D721Med (cell line): ENCODE data around the gene DIO2.

Experiments used
- DNase-seq: peaks from one replicate; pipeline ENCODE4 v3.0.0; 2011; ENCODE audit warnings: low spot score; ENCODE audit not compliant: insufficient read length
- FAIRE-seq: peaks from 2 replicates; lab custom pipeline; 2011; peaks lifted over from hg19 to GRCh38; lab: Jason Lieb, UNC
- CTCF ChIP-seq: IDR thresholded peaks from 2 replicates; pipeline ENCODE4 v1.5.1; 2012; ENCODE audit warnings: mild to moderate bottlenecking, control low read depth; ENCODE audit not compliant: insufficient read depth; ENCODE audit errors: missing control alignments

DIO2 gene

GRCh38 chr14:80223696-80224465, 12.6 kb upstream of the DIO2 start:
- TF ChIP-seq CTCF: no peak
- DNase-seq (no peak), FAIRE-seq (no peak)

- no peak for FAIRE-seq
- DNase-seq: no peak
Measured at GRCh38 chr14:80216818-80217217, 5.5 kb upstream of the DIO2 start.

GRCh38 chr14:80215756-80216581, 4.7 kb upstream of the DIO2 start:
- TF ChIP-seq CTCF: no peak
- FAIRE-seq (no peak), DNase-seq (no peak)

More at GRCh38 chr14:80216818-80217217, 5.5 kb upstream of the DIO2 start:
- no peak for TF ChIP-seq CTCF

GRCh38 chr14:80215081-80215480, 3.8 kb upstream of the DIO2 start:
- no peak for FAIRE-seq
- TF ChIP-seq CTCF: no peak
- DNase-seq: no peak

GRCh38 chr14:80213602-80214001, 2.3 kb upstream of the DIO2 start:
- no peak for FAIRE-seq
- TF ChIP-seq CTCF: peak; percentile 37
- DNase-seq: no peak

GRCh38 chr14:80212023-80212397, 706 bp upstream of the DIO2 start:
- no peak for DNase-seq
- FAIRE-seq: no peak
- no peak for TF ChIP-seq CTCF

- no peak for TF ChIP-seq CTCF
- no peak for FAIRE-seq
Measured at GRCh38 chr14:80208461-80208860, 2.8 kb downstream of the DIO2 start.

More at GRCh38 chr14:80208461-80208860, 2.8 kb downstream of the DIO2 start:
- no peak for DNase-seq
